SU-DHL-6 (cell line): Measurements from ENCODE around the gene COL15A1.

ENCODE experiments used
- H2AFZ ChIP-seq: fragments of 200-600 bp; sonication (generic); 2 replicates; pipeline ENCODE4 v1.6.1; 2014; ENCODE audit warnings: low read depth, mild to moderate bottlenecking, moderate library complexity, mixed read lengths, antibody characterized with exemption, low read length; ENCODE audit not compliant: severe bottlenecking
- H3F3A ChIP-seq: fragments of 200-600 bp; shearing (Covaris generic); 2 replicates; pipeline ENCODE4 v1.6.0; 2016; ENCODE audit warnings: antibody characterized with exemption, mild to moderate bottlenecking; ENCODE audit not compliant: insufficient read depth
- H3K27ac ChIP-seq: fragments of 200-600 bp; sonication (generic); 2 replicates; pipeline ENCODE4 v1.5.1; 2016; ENCODE audit warnings: low read depth, mild to moderate bottlenecking, low read length, moderate library complexity, mixed read lengths
- H3K27me3 ChIP-seq: fragments of 200-600 bp; sonication (generic), shearing (Covaris generic); 2 replicates; pipeline ENCODE4 v1.6.0; 2014; ENCODE audit warnings: mild to moderate bottlenecking, low read length
- H3K36me3 ChIP-seq: fragments of 200-600 bp; sonication (generic); 2 replicates; pipeline ENCODE4 v1.6.1; 2014; ENCODE audit warnings: mild to moderate bottlenecking, low read length, mixed read lengths
- H3K4me2 ChIP-seq: fragments of 300-600, 200-600 bp; shearing (Covaris generic), sonication (generic); 2 replicates; pipeline ENCODE4 v1.6.0; 2014; ENCODE audit warnings: low read length, low read depth, mild to moderate bottlenecking; ENCODE audit not compliant: poor library complexity, severe bottlenecking
- H3K4me3 ChIP-seq: fragments of 200-600 bp; sonication (generic); 2 replicates; pipeline ENCODE4 v1.5.1; 2014; ENCODE audit warnings: antibody characterized with exemption, low read length, mild to moderate bottlenecking, mixed read lengths; ENCODE audit not compliant: insufficient read depth, poor library complexity, severe bottlenecking
- H3K79me2 ChIP-seq: fragments of 200-600 bp; sonication (generic); 2 replicates; pipeline ENCODE4 v1.6.1; 2014; ENCODE audit warnings: mild to moderate bottlenecking, low read length, moderate library complexity; ENCODE audit not compliant: insufficient read depth
- H3K9ac ChIP-seq: fragments of 200-600 bp; sonication (generic); 2 replicates; pipeline ENCODE4 v1.7.0; 2014; ENCODE audit warnings: mild to moderate bottlenecking, low read length
- H3K9me2 ChIP-seq: fragments of 200-600 bp; sonication (generic); replicated peaks from 2 replicates; pipeline ENCODE4 v1.6.1; 2014; ENCODE audit warnings: low read length; ENCODE audit not compliant: insufficient read depth
- H3K9me3 ChIP-seq: fragments of 200-600 bp; sonication (generic); 2 replicates; pipeline ENCODE4 v1.6.1; 2014; ENCODE audit warnings: low read length, mixed read lengths; ENCODE audit not compliant: insufficient read depth
- H4K20me1 ChIP-seq: fragments of 200-600 bp; sonication (generic); 2 replicates; pipeline ENCODE4 v1.6.1; 2014; ENCODE audit warnings: low read depth, mild to moderate bottlenecking, antibody characterized with exemption, low read length, moderate library complexity, mixed read lengths
- EZH2phosphoT487 ChIP-seq: fragments of 200-600 bp; sonication (generic), shearing (Covaris generic); conservative IDR thresholded peaks from 2 replicates; pipeline ENCODE4 v1.6.1; 2018; ENCODE audit warnings: mild to moderate bottlenecking, antibody characterized with exemption, low read length, moderate library complexity, mixed read lengths
- TF ChIP-seq, protein P1 (sequence below): fragments of 200-600 bp; sonication (generic); IDR thresholded peaks from one replicate; pipeline ENCODE4 v1.5.1; 2017; ENCODE audit warnings: antibody characterized with exemption, mild to moderate bottlenecking, low read length, moderate library complexity; ENCODE audit not compliant: insufficient read depth, poor library complexity, severe bottlenecking

COL15A1 gene

DNA sequence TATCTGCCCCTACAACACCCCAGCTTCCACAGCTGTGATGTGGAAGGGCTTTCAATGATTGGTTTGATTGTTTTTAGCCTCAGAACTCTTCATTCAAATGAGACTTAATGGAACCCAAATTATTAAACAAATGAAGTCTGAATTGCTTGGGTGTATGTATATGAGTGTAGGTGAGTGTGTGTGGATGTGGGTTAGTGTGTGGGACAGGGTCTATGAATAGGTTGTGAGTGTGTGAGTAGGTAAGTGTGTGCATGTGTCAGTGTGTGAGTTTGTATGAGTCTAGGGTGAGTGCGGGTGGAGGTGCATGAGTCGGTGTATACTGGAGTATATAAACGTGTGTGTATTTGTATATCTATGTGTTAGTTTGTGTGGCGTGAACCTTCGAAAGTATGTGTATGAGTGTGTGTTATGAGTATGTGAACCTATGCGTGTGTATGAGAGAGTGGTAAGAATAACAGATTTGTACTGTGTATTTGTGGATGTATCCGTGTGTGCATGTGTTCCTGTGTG is 26.9 kb downstream of the COL15A1 start:
- Histone ChIP-seq H4K20me1 (no peaks in the 10 kb centered on the region), H3K9ac (no peak overlapping the region), H3K27ac (no peak overlapping the region), H3K4me3 (no peak overlapping the region), H2AFZ (no peak overlapping the region), H3K36me3 (no peaks in the 10 kb centered on the region), H3K79me2 (no peaks in the 10 kb centered on the region), H3K27me3 (no peaks in the 10 kb centered on the region), H3K9me2 (no peaks in the 10 kb centered on the region), H3K4me2 (no peak overlapping the region), H3K9me3 (no peaks in the 10 kb centered on the region), H3F3A (no peaks in the 10 kb centered on the region)
- TF ChIP-seq, protein P1, sequence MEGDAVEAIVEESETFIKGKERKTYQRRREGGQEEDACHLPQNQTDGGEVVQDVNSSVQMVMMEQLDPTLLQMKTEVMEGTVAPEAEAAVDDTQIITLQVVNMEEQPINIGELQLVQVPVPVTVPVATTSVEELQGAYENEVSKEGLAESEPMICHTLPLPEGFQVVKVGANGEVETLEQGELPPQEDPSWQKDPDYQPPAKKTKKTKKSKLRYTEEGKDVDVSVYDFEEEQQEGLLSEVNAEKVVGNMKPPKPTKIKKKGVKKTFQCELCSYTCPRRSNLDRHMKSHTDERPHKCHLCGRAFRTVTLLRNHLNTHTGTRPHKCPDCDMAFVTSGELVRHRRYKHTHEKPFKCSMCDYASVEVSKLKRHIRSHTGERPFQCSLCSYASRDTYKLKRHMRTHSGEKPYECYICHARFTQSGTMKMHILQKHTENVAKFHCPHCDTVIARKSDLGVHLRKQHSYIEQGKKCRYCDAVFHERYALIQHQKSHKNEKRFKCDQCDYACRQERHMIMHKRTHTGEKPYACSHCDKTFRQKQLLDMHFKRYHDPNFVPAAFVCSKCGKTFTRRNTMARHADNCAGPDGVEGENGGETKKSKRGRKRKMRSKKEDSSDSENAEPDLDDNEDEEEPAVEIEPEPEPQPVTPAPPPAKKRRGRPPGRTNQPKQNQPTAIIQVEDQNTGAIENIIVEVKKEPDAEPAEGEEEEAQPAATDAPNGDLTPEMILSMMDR = no peak
- no peak for TF ChIP-seq EZH2phosphoT487

DNA sequence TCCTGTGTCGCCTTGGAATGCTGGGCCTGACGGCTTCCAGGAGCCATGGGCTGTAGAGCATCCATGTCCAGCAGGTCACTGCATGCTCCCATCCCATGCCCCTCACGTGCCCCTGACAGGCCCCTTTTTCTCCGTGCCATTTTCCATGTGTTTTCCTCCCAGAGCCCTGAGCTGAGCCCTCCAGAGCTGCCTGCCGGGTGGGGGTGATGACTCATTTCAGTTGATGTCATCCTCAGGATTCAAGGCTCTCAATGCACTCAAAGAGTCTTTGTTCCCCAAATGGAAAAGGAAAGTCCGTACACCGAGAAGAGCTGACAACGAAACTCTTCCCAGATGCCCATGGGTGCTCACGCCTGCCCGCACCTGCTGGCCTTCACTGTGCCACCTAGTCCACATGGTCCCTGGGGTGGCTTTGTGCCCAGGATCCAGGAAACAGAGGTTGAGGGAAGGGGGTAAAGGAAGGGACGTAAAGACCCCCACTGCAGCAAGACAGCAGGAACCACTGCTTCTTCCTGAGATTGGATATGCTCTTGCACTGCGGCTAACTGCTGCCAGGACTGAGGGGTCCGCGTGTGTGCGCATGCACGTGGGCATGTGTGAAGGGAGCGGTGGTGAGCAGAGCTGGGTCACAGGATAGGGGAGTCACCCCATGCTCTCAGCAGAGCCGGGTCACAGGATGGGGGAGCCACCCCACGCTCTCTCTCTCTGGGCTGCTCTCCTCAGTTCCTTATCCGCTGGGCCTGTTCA is 27.6 kb downstream of the COL15A1 start:
- H3K27ac ChIP-seq = no peak overlapping the region

DNA sequence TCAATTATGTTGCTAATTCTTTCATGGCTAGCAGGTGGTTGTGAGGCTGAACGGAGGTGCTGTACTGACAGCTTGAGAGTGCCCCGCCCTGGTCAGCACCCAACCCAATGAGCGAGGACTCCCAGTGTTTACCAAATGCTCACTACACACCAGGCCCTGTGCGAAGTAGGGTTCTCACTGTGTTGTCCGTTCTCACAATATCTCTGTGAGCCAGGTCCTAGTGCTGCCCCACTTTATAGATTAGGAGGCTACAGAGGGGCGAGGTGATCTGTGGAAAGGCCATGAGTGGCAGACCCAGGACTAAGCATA is 28.2 kb downstream of the COL15A1 start:
- Histone ChIP-seq H3K4me3 (no peak overlapping the region), H3K79me2 (no peaks in the 10 kb centered on the region), H4K20me1 (no peaks in the 10 kb centered on the region), H3K36me3 (no peaks in the 10 kb centered on the region), H3K9me2 (no peaks in the 10 kb centered on the region), H3K9ac (no peak overlapping the region), H3K27me3 (no peaks in the 10 kb centered on the region), H3K9me3 (no peaks in the 10 kb centered on the region), H3F3A (no peaks in the 10 kb centered on the region), H3K27ac (no peak overlapping the region), H3K4me2 (no peak overlapping the region), H2AFZ (no peak overlapping the region)
- TF ChIP-seq, protein P1 = no peak
- no peak for TF ChIP-seq EZH2phosphoT487

More for the DNA sequence above, 27.6 kb downstream of the COL15A1 start:
- Histone ChIP-seq H3K4me2 (no peak overlapping the region), H3K79me2 (no peaks in the 10 kb centered on the region), H3K4me3 (no peak overlapping the region), H2AFZ (no peak overlapping the region), H4K20me1 (no peaks in the 10 kb centered on the region), H3K9me2 (no peaks in the 10 kb centered on the region), H3K36me3 (no peaks in the 10 kb centered on the region), H3K27me3 (no peaks in the 10 kb centered on the region), H3F3A (no peaks in the 10 kb centered on the region), H3K9me3 (no peaks in the 10 kb centered on the region), H3K9ac (no peak overlapping the region)
- TF ChIP-seq EZH2phosphoT487 = no peak
- TF ChIP-seq, protein P1 = no peak
